GM23338 (cell line): ENCODE measurements around the gene DPYD.

Experiments
- ETS1 ChIP-seq: IDR thresholded peaks from 2 replicates; pipeline ENCODE4 v1.6.1; 2016; ENCODE audit warnings: antibody characterized with exemption
- EZH2 ChIP-seq: fragments of 200-600 bp; sonication (generic); IDR thresholded peaks from one replicate; pipeline ENCODE4 v1.8.0; 2017; ENCODE audit warnings: antibody characterized with exemption, mild to moderate bottlenecking, low read depth; ENCODE audit not compliant: unreplicated experiment
- EZH2phosphoT487 ChIP-seq: fragments of 200-600 bp; sonication (generic); IDR thresholded peaks from one replicate; pipeline ENCODE4 v1.8.1; 2018; ENCODE audit warnings: antibody characterized with exemption; ENCODE audit not compliant: unreplicated experiment
- POLR2AphosphoS5 ChIP-seq: IDR thresholded peaks from 2 replicates; pipeline ENCODE4 v1.6.1; 2016; ENCODE audit warnings: antibody characterized with exemption, low read depth
- STAT1 ChIP-seq: IDR thresholded peaks from one replicate; pipeline ENCODE4 v1.6.1; 2016; ENCODE audit warnings: antibody characterized with exemption; ENCODE audit not compliant: unreplicated experiment
- ZNF331 ChIP-seq: fragments of 250-450 bp; sonication (Bioruptor Pico); IDR thresholded peaks from 2 replicates; pipeline ENCODE4 v1.5.0; 2020; ENCODE audit warnings: low read depth, mild to moderate bottlenecking, moderate library complexity
- TF ChIP-seq, protein P1 (sequence below), 2 experiments: fragments of 200-600 bp in 1 of 2; sonication (generic) in 1 of 2; conservative IDR thresholded peaks; 2 replicates each; pipeline versions ENCODE4 v1.5.1 to v1.6.1; 2016 to 2017; ENCODE audit warnings: antibody characterized with exemption in 2 of 2, low read depth in 2 of 2, mild to moderate bottlenecking in 2 of 2, moderate library complexity in 1 of 2
- TF ChIP-seq, protein P2 (sequence below): IDR thresholded peaks from one replicate; pipeline ENCODE4 v1.6.1; 2018; ENCODE audit warnings: antibody characterized with exemption; ENCODE audit not compliant: unreplicated experiment

GRCh38 chr1:97814804-97815203 lies 106.0 kb downstream of the DPYD start:
- TF ChIP-seq, protein P1, sequence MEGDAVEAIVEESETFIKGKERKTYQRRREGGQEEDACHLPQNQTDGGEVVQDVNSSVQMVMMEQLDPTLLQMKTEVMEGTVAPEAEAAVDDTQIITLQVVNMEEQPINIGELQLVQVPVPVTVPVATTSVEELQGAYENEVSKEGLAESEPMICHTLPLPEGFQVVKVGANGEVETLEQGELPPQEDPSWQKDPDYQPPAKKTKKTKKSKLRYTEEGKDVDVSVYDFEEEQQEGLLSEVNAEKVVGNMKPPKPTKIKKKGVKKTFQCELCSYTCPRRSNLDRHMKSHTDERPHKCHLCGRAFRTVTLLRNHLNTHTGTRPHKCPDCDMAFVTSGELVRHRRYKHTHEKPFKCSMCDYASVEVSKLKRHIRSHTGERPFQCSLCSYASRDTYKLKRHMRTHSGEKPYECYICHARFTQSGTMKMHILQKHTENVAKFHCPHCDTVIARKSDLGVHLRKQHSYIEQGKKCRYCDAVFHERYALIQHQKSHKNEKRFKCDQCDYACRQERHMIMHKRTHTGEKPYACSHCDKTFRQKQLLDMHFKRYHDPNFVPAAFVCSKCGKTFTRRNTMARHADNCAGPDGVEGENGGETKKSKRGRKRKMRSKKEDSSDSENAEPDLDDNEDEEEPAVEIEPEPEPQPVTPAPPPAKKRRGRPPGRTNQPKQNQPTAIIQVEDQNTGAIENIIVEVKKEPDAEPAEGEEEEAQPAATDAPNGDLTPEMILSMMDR (conservative IDR thresholded peaks at IDR 0.05; ENCODE audit: low read depth in 2 of 2) = no peak
- no peak for TF ChIP-seq EZH2
- no peak for TF ChIP-seq POLR2AphosphoS5
- no peak for TF ChIP-seq ZNF331 (CRISPR knock-in tag)
- TF ChIP-seq EZH2phosphoT487 = no peak
- TF ChIP-seq, protein P2, sequence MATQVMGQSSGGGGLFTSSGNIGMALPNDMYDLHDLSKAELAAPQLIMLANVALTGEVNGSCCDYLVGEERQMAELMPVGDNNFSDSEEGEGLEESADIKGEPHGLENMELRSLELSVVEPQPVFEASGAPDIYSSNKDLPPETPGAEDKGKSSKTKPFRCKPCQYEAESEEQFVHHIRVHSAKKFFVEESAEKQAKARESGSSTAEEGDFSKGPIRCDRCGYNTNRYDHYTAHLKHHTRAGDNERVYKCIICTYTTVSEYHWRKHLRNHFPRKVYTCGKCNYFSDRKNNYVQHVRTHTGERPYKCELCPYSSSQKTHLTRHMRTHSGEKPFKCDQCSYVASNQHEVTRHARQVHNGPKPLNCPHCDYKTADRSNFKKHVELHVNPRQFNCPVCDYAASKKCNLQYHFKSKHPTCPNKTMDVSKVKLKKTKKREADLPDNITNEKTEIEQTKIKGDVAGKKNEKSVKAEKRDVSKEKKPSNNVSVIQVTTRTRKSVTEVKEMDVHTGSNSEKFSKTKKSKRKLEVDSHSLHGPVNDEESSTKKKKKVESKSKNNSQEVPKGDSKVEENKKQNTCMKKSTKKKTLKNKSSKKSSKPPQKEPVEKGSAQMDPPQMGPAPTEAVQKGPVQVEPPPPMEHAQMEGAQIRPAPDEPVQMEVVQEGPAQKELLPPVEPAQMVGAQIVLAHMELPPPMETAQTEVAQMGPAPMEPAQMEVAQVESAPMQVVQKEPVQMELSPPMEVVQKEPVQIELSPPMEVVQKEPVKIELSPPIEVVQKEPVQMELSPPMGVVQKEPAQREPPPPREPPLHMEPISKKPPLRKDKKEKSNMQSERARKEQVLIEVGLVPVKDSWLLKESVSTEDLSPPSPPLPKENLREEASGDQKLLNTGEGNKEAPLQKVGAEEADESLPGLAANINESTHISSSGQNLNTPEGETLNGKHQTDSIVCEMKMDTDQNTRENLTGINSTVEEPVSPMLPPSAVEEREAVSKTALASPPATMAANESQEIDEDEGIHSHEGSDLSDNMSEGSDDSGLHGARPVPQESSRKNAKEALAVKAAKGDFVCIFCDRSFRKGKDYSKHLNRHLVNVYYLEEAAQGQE = no peak
- no peak for TF ChIP-seq ETS1
- TF ChIP-seq STAT1 = no peak
